GM19239 (cell line): ENCODE measurements around the gene MIAT.
A peak's percentile ranks its signal among the peaks of the same experiment; 100 is the strongest.
"Not testable (repeated sequence)": the region's sequence is repeated elsewhere in the genome, so short reads cannot be mapped to it uniquely, and the experiment has no call there.

Experiments used
- DNase-seq: peaks from one replicate; pipeline ENCODE4 v3.0.0; 2011; ENCODE audit warnings: low spot score; ENCODE audit not compliant: insufficient read length
- FAIRE-seq: peaks from 2 replicates; lab custom pipeline; 2011; peaks lifted over from hg19 to GRCh38; lab: Jason Lieb, UNC

Gene MIAT

GRCh38 chr22:26656891-26657851 lies at the start of gene MIAT:
TSS of gene MIAT (plus strand) at chr22:26657588.
- DNase-seq: peak; percentile 38
- peak; percentile 4 for FAIRE-seq

GRCh38 chr22:26608129-26608528 lies 49.3 kb upstream of the MIAT start:
- FAIRE-seq (no peak), DNase-seq (no peak)

- DNase-seq (no peak), FAIRE-seq (peak; percentile 26)
Observed at GRCh38 chr22:26609287-26609686, 48.1 kb upstream of the MIAT start.

- peak; percentile 76 for DNase-seq
- peak; percentile 99 for FAIRE-seq
Observed at GRCh38 chr22:26610072-26610958, 47.1 kb upstream of the MIAT start.

DNA sequence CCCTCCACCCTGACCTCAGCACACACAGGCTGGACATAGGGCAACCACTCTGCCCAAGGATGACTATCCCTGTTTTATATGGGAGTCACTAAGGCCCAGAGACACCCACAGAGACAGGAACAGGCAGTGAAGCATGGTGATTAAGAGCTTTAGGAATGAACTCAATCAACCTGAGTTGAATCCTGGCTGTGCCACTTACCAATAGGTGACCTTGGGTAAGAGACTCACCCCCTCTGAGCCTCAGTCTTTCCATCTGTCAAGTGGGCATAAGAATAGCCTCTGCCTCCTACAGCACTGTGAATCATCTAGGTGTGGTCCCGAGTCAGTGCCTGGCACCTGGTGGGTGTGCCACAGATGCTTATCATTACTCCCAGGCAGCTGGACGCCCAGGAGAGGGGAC lies 46.4 kb upstream of the MIAT start:
- FAIRE-seq: no peak
- no peak for DNase-seq

GRCh38 chr22:26612652-26613051 lies 44.7 kb upstream of the MIAT start:
- FAIRE-seq: no peak
- no peak for DNase-seq

DNA sequence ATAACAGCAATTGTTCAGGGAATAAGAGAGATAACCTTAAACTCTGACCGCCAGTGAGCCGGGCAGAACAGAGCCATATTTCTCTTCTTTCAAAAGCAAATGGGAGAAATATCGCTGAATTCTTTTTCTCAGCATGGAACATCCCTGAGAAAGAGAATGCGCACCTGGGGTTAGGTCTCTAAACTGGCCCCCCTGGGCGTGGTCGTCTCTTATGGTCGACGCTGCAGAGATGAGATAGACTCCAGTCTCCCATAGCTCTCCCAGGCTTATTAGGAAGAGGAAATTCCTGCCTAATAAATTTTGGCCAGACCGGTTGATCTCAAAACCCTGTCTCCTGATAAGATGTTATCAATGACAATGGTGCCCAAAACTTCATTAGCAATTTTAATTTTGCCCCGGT lies 43.6 kb upstream of the MIAT start:
- not testable (repeated sequence) for FAIRE-seq, DNase-seq

GRCh38 chr22:26614322-26614721 lies 43.1 kb upstream of the MIAT start:
- DNase-seq (no peak), FAIRE-seq (no peak)

GRCh38 chr22:26615149-26615548 lies 42.2 kb upstream of the MIAT start:
- FAIRE-seq: peak; percentile 99
- peak; percentile 56 for DNase-seq

DNA sequence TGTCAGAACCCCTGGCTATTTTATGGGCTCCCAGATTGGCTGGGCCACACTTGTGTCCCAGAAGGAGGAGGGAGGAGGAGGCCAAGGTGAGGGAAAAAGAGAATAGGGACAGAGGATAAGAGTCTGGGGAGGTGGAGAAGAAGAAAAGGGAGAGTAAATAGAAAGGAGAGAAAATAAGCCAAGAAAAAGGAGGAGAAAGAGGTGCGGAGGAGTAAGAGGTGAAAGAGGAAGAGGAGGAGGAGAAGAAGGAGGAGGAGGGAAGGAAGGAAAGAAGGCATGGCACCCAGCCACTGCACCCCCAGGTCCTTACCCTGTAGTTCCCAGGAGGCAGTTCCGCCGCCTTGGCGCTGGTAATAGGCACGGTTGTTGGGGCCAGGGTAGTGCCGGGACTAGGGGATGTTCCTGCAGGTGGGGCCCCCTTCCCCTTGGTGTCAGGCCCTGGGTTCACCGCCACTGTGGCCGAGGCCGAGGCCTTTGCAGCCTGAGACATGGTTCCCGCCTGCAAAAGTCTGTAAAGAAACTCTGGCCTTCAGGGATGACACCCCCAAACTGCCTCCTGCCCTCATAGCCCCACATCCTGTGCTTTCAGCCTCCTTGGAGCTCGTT lies 41.5 kb upstream of the MIAT start:
- FAIRE-seq (no peak), DNase-seq (no peak)

DNA sequence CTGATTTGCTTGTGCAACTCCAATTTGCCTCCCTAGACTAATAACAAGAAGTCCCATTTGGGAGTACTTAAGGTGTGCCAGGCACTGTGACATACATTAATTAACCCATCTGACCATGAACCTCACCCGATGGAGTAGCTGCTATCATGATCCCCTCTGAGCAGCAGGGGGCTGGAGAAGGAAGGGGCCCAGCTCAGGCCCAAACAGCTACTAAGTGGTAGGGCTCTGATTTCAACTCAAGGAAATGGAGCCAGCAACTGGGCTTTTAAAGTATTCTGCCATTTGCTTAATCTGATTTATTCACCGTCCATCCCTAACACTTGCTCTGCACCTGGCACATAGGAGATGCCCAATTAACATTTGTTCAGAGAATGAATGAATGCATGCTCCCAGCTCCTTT lies 40.7 kb upstream of the MIAT start:
- DNase-seq (no peak), FAIRE-seq (no peak)

DNA sequence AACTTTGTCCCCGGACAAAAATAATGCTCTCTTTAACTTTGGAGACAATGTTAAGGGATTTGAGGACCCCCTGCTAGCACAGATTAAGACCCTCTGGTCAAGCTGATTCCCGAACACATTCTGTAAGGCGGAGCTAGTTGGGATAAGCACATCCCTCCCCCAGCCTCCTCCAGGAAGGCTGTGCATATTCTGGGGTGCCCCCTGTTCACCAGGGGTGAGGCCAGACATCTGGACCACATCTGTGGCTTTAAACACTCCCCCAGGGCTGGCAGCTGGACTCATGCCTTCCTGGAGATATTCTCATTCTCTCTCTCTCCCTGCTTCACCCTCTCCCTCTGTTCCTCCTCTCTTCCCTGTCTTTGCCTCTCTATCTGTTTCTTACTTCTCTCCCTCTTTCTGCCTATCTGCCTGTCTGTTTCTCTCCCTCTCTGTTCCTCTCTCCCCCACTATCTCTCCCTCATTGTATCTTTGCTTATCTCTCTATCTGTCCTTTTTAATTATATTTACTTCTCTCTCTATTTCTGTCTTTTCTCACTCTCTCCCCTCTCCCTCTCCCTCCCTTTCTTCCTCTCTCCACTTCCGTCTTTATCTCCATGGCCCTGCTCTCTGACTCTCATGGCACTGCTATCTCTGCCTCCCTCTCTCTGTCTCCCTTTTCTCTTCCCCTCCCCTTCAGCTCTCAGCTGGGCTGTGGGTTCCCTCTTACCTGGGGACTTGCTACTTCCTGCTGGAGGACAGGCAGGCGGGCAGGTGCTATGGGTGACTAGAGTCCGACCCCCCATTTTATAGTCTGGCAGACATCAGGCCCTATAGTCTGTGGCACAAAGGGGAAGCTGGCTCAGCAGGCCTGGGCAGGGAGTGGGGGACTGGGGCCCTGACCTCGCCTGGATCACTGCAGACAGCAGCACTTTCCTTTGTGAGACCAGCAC lies 39.9 kb upstream of the MIAT start, which contains the start of gene CRYBB1:
Gene CRYBB1, minus strand, starts transcription at position 757 of the 929 bp plus-strand sequence. CDS start 1,708 bp downstream, outside the sequence.
- DNase-seq (no peak), FAIRE-seq (no peak)

GRCh38 chr22:26618455-26618854 lies 38.9 kb upstream of the MIAT start:
- FAIRE-seq (no peak), DNase-seq (no peak)

- DNase-seq (no peak), FAIRE-seq (no peak)
Observed at GRCh38 chr22:26619510-26619909, 37.9 kb upstream of the MIAT start.

DNA sequence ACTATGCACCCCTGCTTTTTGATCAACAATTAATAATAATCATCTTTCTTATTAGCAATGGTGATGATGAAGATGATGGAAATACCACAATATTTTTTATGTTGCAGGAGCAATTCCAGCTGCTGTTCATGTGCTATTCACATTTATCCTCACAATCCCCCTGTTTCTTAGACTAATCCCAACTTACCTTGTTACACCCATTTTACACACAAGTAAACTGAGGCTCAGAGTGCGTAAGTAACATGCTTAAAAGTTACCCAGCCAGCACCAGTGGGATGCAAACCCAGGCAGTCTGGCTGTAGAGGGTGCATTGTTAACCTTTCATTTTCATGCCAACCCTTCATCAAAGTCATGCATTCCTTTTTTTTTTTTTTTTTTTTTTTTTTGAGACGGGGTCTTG lies 37.2 kb upstream of the MIAT start:
- FAIRE-seq (no peak), DNase-seq (no peak)

DNA sequence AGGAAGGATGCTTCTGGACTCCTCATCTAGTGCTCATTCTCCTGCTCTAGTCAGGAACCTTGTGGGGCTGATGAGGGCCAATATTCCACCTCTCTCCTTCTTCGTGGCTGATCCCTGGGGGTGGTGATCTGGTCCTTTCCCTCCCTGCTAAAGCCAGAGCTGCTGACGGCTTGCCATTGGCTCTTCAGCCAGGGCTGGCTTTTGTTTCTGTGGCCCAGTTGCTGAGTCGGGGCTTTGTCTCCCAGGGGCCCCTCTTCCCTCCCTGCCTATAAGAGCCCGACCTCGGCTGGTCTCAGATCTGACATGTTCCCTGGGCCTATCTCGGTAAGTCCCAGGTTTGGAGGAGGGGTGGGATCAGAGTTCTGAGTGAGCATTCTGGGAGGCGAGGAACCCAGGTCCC lies 35.7 kb upstream of the MIAT start, which contains the start of gene CRYBA4:
Gene CRYBA4, plus strand, starts transcription at position 301 of the 400 bp plus-strand sequence. CDS start 634 bp downstream, outside the sequence.
- DNase-seq: no peak

DNA sequence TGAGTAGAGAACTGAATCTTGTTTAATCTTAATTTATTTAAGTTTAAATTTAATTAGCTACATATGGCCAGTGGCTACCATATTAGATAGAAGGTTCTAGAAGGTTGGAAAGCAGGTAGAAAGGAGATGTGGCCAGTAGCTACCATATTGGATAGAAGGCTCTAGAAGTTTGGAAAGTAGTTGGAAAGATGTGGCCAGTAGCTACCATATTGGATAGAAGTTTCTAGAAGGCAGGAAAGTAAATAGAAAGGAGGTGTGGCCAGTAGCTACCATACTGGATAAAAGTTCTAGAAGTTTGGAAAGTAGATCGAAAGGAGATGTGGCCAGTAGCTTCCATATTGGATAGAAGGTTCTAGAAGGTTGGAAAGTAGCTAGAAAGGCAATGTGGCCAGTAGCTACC lies 33.4 kb upstream of the MIAT start:
- no peak for FAIRE-seq

More for the DNA sequence above, 35.7 kb upstream of the MIAT start, which contains the start of gene CRYBA4:
- no peak for FAIRE-seq

GRCh38 chr22:26624803-26625202 lies 32.6 kb upstream of the MIAT start:
- FAIRE-seq: no peak
- DNase-seq: no peak

More for the DNA sequence above, 33.4 kb upstream of the MIAT start:
- DNase-seq: no peak
